Stimulated activated naive B cell treated with anti-CD40 and anti-IgM and Interleukin-4, amounts not matched to agents 10 μg/mL and 1 μg/mL and 100 μg/mL, for 72 hours (primary cell): ENCODE measurements around the gene SHANK1.
A peak's percentile ranks its signal among the peaks of the same experiment; 100 is the strongest.

Experiments used
- ATAC-seq, 2 donors: fragments of 150-1000 bp; cut with Tn5 transposase; replicated peaks; 2 replicates each; pipeline ENCODE4 v1.10.0; 2021; ENCODE audit warnings: moderate library complexity in 1 of 2
- DNase-seq: peaks from one replicate; pipeline ENCODE4 v3.0.0; 2021
- H3K27ac Mint-ChIP-seq: one replicate; pipeline ENCODE4 v1.8.0; 2022; ENCODE audit warnings: mild to moderate bottlenecking, mixed read lengths
- H3K27me3 Mint-ChIP-seq, 2 donors: one replicate each; pipeline ENCODE4 v1.8.0; 2022; ENCODE audit warnings: mixed read lengths in 2 of 2
- H3K36me3 Mint-ChIP-seq, 2 donors: one replicate each; pipeline ENCODE4 v1.8.0; 2022; ENCODE audit warnings: mixed read lengths in 2 of 2, mild to moderate bottlenecking in 1 of 2
- H3K4me1 Mint-ChIP-seq, 2 donors: one replicate each; pipeline ENCODE4 v1.8.0; 2022; ENCODE audit warnings: mixed read lengths in 2 of 2, mild to moderate bottlenecking in 1 of 2
- H3K4me3 Mint-ChIP-seq, 2 donors: one replicate each; pipeline ENCODE4 v1.8.0; 2022; ENCODE audit warnings: mild to moderate bottlenecking in 2 of 2, mixed read lengths in 2 of 2, moderate library complexity in 1 of 2
- H3K9me3 Mint-ChIP-seq, 2 donors: one replicate each; pipeline ENCODE4 v1.8.0; 2022; ENCODE audit warnings: mixed read lengths in 2 of 2, mild to moderate bottlenecking in 1 of 2

The SHANK1 gene

GRCh38 chr19:50645107-50645506, 74.5 kb downstream of the SHANK1 start:
- ATAC-seq (no peak), DNase-seq (no peak)
- Mint-ChIP-seq H3K36me3 (no peaks in the 10 kb centered on the region), H3K4me1 (peaks cover 0 to 7% of the 10 kb centered on the region in 2 donors), H3K27me3 (peaks cover 21 to 28% of the 10 kb centered on the region in 2 donors), H3K4me3 (no peak overlapping the region), H3K27ac (no peak overlapping the region), H3K9me3 (peaks cover 4 to 5% of the 10 kb centered on the region in 2 donors)

GRCh38 chr19:50644315-50644915, 75.2 kb downstream of the SHANK1 start:
- no peaks in the 10 kb centered on the region for H3K36me3 Mint-ChIP-seq
- H3K27ac Mint-ChIP-seq, result no peak overlapping the region
- DNase-seq (no peak), ATAC-seq (no peak)
- H3K27me3 Mint-ChIP-seq, result peaks cover 15 to 23% of the 10 kb centered on the region in 2 donors
- H3K4me1 Mint-ChIP-seq, result peaks cover under 1 to 2% of the 10 kb centered on the region in 2 donors
- no peak overlapping the region for H3K4me3 Mint-ChIP-seq
- no peaks in the 10 kb centered on the region for H3K9me3 Mint-ChIP-seq

- no peak for ATAC-seq
- H3K36me3 Mint-ChIP-seq, result peaks cover 0 to 3% of the 10 kb centered on the region in 2 donors
- H3K9me3 Mint-ChIP-seq, result peaks cover 1 to 4% of the 10 kb centered on the region in 2 donors
- peaks cover 6 to 14% of the 10 kb centered on the region in 2 donors for H3K4me1 Mint-ChIP-seq
- no peak overlapping the region for H3K27ac Mint-ChIP-seq
- H3K4me3 Mint-ChIP-seq, result no peak overlapping the region
- H3K27me3 Mint-ChIP-seq, result peaks cover 30 to 45% of the 10 kb centered on the region in 2 donors
- DNase-seq, result no peak
These were observed 79.2 kb downstream of the SHANK1 start for GRCh38 chr19:50640368-50640767.

- Mint-ChIP-seq H3K4me3 (peak within 1 kb of the TSS; percentile 84), H3K27me3 (peaks cover 30 to 49% of the 10 kb centered on the region in 2 donors), H3K27ac (no peak within 1 kb of the TSS), H3K36me3 (peaks cover 0 to 3% of the 10 kb centered on the region in 2 donors), H3K9me3 (peaks cover 4 to 7% of the 10 kb centered on the region in 2 donors), H3K4me1 (peaks cover 6 to 14% of the 10 kb centered on the region in 2 donors)
- ATAC-seq (peak; percentile 86 to 92), DNase-seq (peak; percentile 20)
These were observed 80.2 kb downstream of the SHANK1 start, which contains the start of gene SYT3 for GRCh38 chr19:50639121-50640112. Gene SYT3, minus strand, starts transcription at chr19:50639881. Its CDS starts 2,470 bp downstream, at chr19:50637411.

GRCh38 chr19:50638600-50638999, 81.0 kb downstream of the SHANK1 start:
- Mint-ChIP-seq H3K4me3 (peak overlapping the region in 1 of 2 donors; percentile 31), H3K36me3 (peaks cover 0 to 3% of the 10 kb centered on the region in 2 donors), H3K27ac (no peak overlapping the region), H3K27me3 (peaks cover 30 to 49% of the 10 kb centered on the region in 2 donors), H3K4me1 (peaks cover 6 to 14% of the 10 kb centered on the region in 2 donors), H3K9me3 (peaks cover 8 to 12% of the 10 kb centered on the region in 2 donors)
- no peak for ATAC-seq
- no peak for DNase-seq

GRCh38 chr19:50636317-50637085, 83.1 kb downstream of the SHANK1 start:
- Mint-ChIP-seq H3K27me3 (peaks cover 33 to 53% of the 10 kb centered on the region in 2 donors), H3K4me3 (no peak overlapping the region), H3K36me3 (peaks cover 0 to 6% of the 10 kb centered on the region in 2 donors), H3K4me1 (peaks cover 6 to 14% of the 10 kb centered on the region in 2 donors), H3K27ac (no peak overlapping the region), H3K9me3 (peaks cover 12 to 17% of the 10 kb centered on the region in 2 donors)
- ATAC-seq (no peak), DNase-seq (no peak)

GRCh38 chr19:50633973-50634372, 85.6 kb downstream of the SHANK1 start:
- peaks cover 42 to 57% of the 10 kb centered on the region in 2 donors for H3K27me3 Mint-ChIP-seq
- peaks cover 12 to 17% of the 10 kb centered on the region in 2 donors for H3K9me3 Mint-ChIP-seq
- H3K4me1 Mint-ChIP-seq, result peaks cover 6 to 9% of the 10 kb centered on the region in 2 donors
- ATAC-seq, result no peak
- peaks cover 0 to 6% of the 10 kb centered on the region in 2 donors for H3K36me3 Mint-ChIP-seq
- no peak overlapping the region for H3K4me3 Mint-ChIP-seq
- no peak for DNase-seq
- no peak overlapping the region for H3K27ac Mint-ChIP-seq

GRCh38 chr19:50633359-50633758, 86.2 kb downstream of the SHANK1 start:
- ATAC-seq, result no peak
- H3K27me3 Mint-ChIP-seq, result peaks cover 39 to 55% of the 10 kb centered on the region in 2 donors

GRCh38 chr19:50632151-50632835, 87.3 kb downstream of the SHANK1 start:
- DNase-seq (no peak), ATAC-seq (no peak)
- H3K36me3 Mint-ChIP-seq, result peaks cover 0 to 6% of the 10 kb centered on the region in 2 donors
- peaks cover 31 to 53% of the 10 kb centered on the region in 2 donors for H3K27me3 Mint-ChIP-seq
- H3K4me3 Mint-ChIP-seq, result no peak overlapping the region
- peaks cover 12 to 17% of the 10 kb centered on the region in 2 donors for H3K9me3 Mint-ChIP-seq
- no peaks in the 10 kb centered on the region for H3K4me1 Mint-ChIP-seq
- no peak overlapping the region for H3K27ac Mint-ChIP-seq

More at GRCh38 chr19:50633359-50633758, 86.2 kb downstream of the SHANK1 start:
- Mint-ChIP-seq H3K4me3 (no peak overlapping the region), H3K36me3 (peaks cover 0 to 6% of the 10 kb centered on the region in 2 donors), H3K9me3 (peaks cover 12 to 17% of the 10 kb centered on the region in 2 donors), H3K27ac (no peak overlapping the region), H3K4me1 (peaks cover under 1 to 3% of the 10 kb centered on the region in 2 donors)
- no peak for DNase-seq

GRCh38 chr19:50629801-50630200, 89.8 kb downstream of the SHANK1 start:
- Mint-ChIP-seq H3K27me3 (peaks cover 36 to 42% of the 10 kb centered on the region in 2 donors), H3K27ac (no peak overlapping the region), H3K4me3 (no peak overlapping the region)

GRCh38 chr19:50629194-50629593, 90.4 kb downstream of the SHANK1 start:
- H3K4me3 Mint-ChIP-seq, result no peak overlapping the region
- H3K9me3 Mint-ChIP-seq, result peaks cover 7 to 9% of the 10 kb centered on the region in 2 donors
- ATAC-seq (no peak), DNase-seq (no peak)
- H3K4me1 Mint-ChIP-seq, result no peaks in the 10 kb centered on the region
- peaks cover 0 to 3% of the 10 kb centered on the region in 2 donors for H3K36me3 Mint-ChIP-seq
- no peak overlapping the region for H3K27ac Mint-ChIP-seq
- H3K27me3 Mint-ChIP-seq, result peaks cover 36 to 42% of the 10 kb centered on the region in 2 donors

More at GRCh38 chr19:50629801-50630200, 89.8 kb downstream of the SHANK1 start:
- peaks cover 7 to 9% of the 10 kb centered on the region in 2 donors for H3K9me3 Mint-ChIP-seq
- DNase-seq (no peak), ATAC-seq (no peak)
- no peaks in the 10 kb centered on the region for H3K4me1 Mint-ChIP-seq
- H3K36me3 Mint-ChIP-seq, result peaks cover 0 to 3% of the 10 kb centered on the region in 2 donors

- Mint-ChIP-seq H3K27me3 (peaks cover 36 to 42% of the 10 kb centered on the region in 2 donors), H3K36me3 (peaks cover 0 to 3% of the 10 kb centered on the region in 2 donors), H3K9me3 (peaks cover 4% of the 10 kb centered on the region in 2 donors), H3K4me1 (no peaks in the 10 kb centered on the region), H3K27ac (no peak overlapping the region), H3K4me3 (no peak overlapping the region)
- ATAC-seq (no peak), DNase-seq (no peak)
These were observed 91.1 kb downstream of the SHANK1 start for GRCh38 chr19:50628551-50628950.

- Mint-ChIP-seq H3K27me3 (peaks cover 36 to 42% of the 10 kb centered on the region in 2 donors), H3K27ac (no peak overlapping the region), H3K9me3 (peaks cover 0 to under 1% of the 10 kb centered on the region in 2 donors)
These were observed 91.5 kb downstream of the SHANK1 start for GRCh38 chr19:50628146-50628545.

More at GRCh38 chr19:50628146-50628545, 91.5 kb downstream of the SHANK1 start:
- no peaks in the 10 kb centered on the region for H3K36me3 Mint-ChIP-seq
- no peaks in the 10 kb centered on the region for H3K4me1 Mint-ChIP-seq
- ATAC-seq (no peak), DNase-seq (no peak)
- H3K4me3 Mint-ChIP-seq, result no peak overlapping the region
